Measurements from ENCODE around the gene SLX9. TPM values are rescaled to one million over a fixed set of nuclear protein-coding genes. Genes with fewer than 3 reads are reported as not detected.
A peak's percentile ranks its signal among the peaks of the same experiment; 100 is the strongest.
"Not testable (repeated sequence)": the region's sequence is repeated elsewhere in the genome, so short reads cannot be mapped to it uniquely, and the experiment has no call there.

The SLX9 gene
- total RNA-seq, 1 donor from 2014 or later = 24.0 TPM

- TF ChIP-seq CTCF (IDR thresholded peaks at IDR 0.05) = no peak
- Mint-ChIP-seq H3K4me1 (ENCODE audit: low read depth) (peaks cover 40% of the 10 kb centered on the region), H3K9me3 (ENCODE audit: low read depth) (no peaks in the 10 kb centered on the region), H3K27me3 (ENCODE audit: low read depth) (peaks cover 44% of the 10 kb centered on the region), H3K27ac (ENCODE audit: unreplicated experiment) (no peak overlapping the region), H3K4me3 (ENCODE audit: unreplicated experiment) (no peak overlapping the region), H3K36me3 (ENCODE audit: low read depth) (peaks cover 2% of the 10 kb centered on the region)
- DNase-seq (ENCODE audit: low spot score) = no peak
Observed at GRCh38 chr21:44925378-44925755, 14.5 kb upstream of the SLX9 start.

GRCh38 chr21:44926331-44927101 lies 13.3 kb upstream of the SLX9 start:
- Mint-ChIP-seq H3K36me3 (ENCODE audit: low read depth) (peaks cover 2% of the 10 kb centered on the region), H3K4me1 (ENCODE audit: low read depth) (peaks cover 51% of the 10 kb centered on the region), H3K27me3 (ENCODE audit: low read depth) (peaks cover 39% of the 10 kb centered on the region), H3K9me3 (ENCODE audit: low read depth) (no peaks in the 10 kb centered on the region), H3K27ac (ENCODE audit: unreplicated experiment) (no peak overlapping the region), H3K4me3 (ENCODE audit: unreplicated experiment) (no peak overlapping the region)
- TF ChIP-seq CTCF (IDR thresholded peaks at IDR 0.05) = no peak
- DNase-seq (ENCODE audit: low spot score) = no peak

- TF ChIP-seq CTCF (IDR thresholded peaks at IDR 0.05) = no peak
- peaks cover 35% of the 10 kb centered on the region for H3K27me3 Mint-ChIP-seq (ENCODE audit: low read depth)
- peaks cover 2% of the 10 kb centered on the region for H3K36me3 Mint-ChIP-seq (ENCODE audit: low read depth)
- H3K4me3 Mint-ChIP-seq (ENCODE audit: unreplicated experiment) = no peak overlapping the region
- no peak for DNase-seq (ENCODE audit: low spot score)
- no peak overlapping the region for H3K27ac Mint-ChIP-seq (ENCODE audit: unreplicated experiment)
- H3K9me3 Mint-ChIP-seq (ENCODE audit: low read depth) = no peaks in the 10 kb centered on the region
- H3K4me1 Mint-ChIP-seq (ENCODE audit: low read depth) = peaks cover 51% of the 10 kb centered on the region
Observed at GRCh38 chr21:44927259-44927586, 12.6 kb upstream of the SLX9 start.

- Mint-ChIP-seq H3K9me3 (ENCODE audit: low read depth) (no peaks in the 10 kb centered on the region), H3K27me3 (ENCODE audit: low read depth) (peaks cover 30% of the 10 kb centered on the region), H3K4me3 (ENCODE audit: unreplicated experiment) (peak overlapping the region; percentile 50), H3K36me3 (ENCODE audit: low read depth) (peaks cover 2% of the 10 kb centered on the region), H3K27ac (ENCODE audit: unreplicated experiment) (peak overlapping the region; percentile 94), H3K4me1 (ENCODE audit: low read depth) (peaks cover 51% of the 10 kb centered on the region)
- DNase-seq (ENCODE audit: low spot score) = no peak
- TF ChIP-seq CTCF (IDR thresholded peaks at IDR 0.05) = peak; percentile 45
Observed at GRCh38 chr21:44927587-44928461, 12.0 kb upstream of the SLX9 start.

- H3K9me3 Mint-ChIP-seq (ENCODE audit: low read depth); H3K4me3 Mint-ChIP-seq (ENCODE audit: unreplicated experiment); H3K36me3 Mint-ChIP-seq (ENCODE audit: low read depth): not testable (repeated sequence)
- Mint-ChIP-seq H3K27me3 (ENCODE audit: low read depth) (peaks cover 28% of the 10 kb centered on the region), H3K4me1 (ENCODE audit: low read depth) (peaks cover 51% of the 10 kb centered on the region), H3K27ac (ENCODE audit: unreplicated experiment) (peak overlapping the region; percentile 94)
- peak; percentile 68 for DNase-seq (ENCODE audit: low spot score)
Observed at GRCh38 chr21:44928500-44929241, 11.2 kb upstream of the SLX9 start.
